A549 (cell line): Measurements from ENCODE around the gene DPT.

ENCODE experiments used
- CHD2 ChIP-seq: fragments of 150-350 bp; IDR thresholded peaks from 2 replicates; pipeline ENCODE4 v1.6.1; 2014; ENCODE audit warnings: low read length; ENCODE audit not compliant: partially characterized antibody
- RFX5 ChIP-seq: fragments of 450-650 bp; IDR thresholded peaks from 2 replicates; pipeline ENCODE4 v1.7.1; 2014; ENCODE audit warnings: antibody characterized with exemption, mild to moderate bottlenecking, moderate library complexity
- TF ChIP-seq, protein P1 (sequence below): IDR thresholded peaks from 2 replicates; pipeline ENCODE4 v1.6.1; 2012

DNA sequence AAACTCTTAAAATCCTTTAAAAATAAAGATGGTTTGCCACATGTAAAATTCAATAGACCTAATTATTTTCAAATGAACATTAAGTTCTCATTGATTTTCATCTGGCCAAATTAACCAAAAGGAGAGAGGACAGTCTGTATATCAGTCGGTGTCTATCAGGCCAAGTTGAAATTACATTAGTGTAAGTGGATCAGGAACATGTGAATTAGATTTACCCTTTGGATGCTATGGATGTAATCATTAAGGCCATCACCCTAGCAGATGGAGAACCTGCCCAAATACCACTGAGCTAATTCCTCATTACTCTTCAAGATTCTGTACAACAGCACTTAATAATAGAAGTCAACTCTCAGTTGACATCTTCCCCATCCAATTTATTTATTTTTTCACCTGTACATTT lies 29.5 kb upstream of the DPT start:
- TF ChIP-seq CHD2 (no peak), RFX5 (no peak)
- TF ChIP-seq, protein P1, sequence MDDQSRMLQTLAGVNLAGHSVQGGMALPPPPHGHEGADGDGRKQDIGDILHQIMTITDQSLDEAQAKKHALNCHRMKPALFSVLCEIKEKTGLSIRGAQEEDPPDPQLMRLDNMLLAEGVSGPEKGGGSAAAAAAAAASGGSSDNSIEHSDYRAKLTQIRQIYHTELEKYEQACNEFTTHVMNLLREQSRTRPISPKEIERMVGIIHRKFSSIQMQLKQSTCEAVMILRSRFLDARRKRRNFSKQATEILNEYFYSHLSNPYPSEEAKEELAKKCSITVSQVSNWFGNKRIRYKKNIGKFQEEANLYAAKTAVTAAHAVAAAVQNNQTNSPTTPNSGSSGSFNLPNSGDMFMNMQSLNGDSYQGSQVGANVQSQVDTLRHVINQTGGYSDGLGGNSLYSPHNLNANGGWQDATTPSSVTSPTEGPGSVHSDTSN = no peak
